ENCODE measurements around the gene TCP11X1.

DNA sequence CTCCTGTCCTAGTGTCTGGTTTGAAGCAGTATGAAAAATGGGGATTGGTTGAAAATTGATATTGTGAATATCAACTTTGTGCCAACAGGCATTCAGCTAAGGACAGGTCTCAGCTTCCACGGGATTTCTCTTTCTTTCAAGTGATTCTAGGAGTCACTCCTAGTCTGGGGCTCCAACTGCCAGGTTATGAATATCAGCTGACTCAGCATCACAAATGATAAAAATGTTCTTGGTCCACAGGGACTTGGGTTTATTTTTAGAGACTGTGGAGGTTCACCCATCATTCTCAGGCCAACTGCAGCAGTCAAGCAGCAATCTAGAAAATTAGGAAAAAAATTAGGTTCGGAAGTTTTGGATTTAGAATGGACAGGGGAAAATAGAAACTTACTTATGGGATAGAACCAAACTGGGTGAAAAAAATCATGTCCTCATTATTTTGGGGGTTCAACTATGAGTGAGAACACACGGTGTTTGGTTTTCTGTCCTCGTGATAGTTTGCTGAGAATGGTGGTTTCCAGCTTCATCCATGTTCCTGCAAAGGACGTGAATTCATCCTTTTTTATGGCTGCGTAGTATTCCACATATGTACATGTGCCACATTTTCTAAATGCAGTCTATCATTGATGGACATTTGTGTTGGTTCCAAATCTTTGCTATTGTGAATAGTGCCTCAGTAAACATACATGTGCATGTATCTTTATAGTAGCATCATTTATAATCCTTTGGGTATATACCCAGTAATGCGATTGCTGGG is 29.0 kb upstream of the TCP11X1 start:
- TF ChIP-seq POLR2AphosphoS5 (IDR thresholded peaks at IDR 0.05; ENCODE audit: low read depth, low read length) (no peak), TAF1 (IDR thresholded peaks at IDR 0.05; ENCODE audit: borderline replicate concordance, insufficient read depth, low read length) (no peak)
- TF ChIP-seq, protein P1, sequence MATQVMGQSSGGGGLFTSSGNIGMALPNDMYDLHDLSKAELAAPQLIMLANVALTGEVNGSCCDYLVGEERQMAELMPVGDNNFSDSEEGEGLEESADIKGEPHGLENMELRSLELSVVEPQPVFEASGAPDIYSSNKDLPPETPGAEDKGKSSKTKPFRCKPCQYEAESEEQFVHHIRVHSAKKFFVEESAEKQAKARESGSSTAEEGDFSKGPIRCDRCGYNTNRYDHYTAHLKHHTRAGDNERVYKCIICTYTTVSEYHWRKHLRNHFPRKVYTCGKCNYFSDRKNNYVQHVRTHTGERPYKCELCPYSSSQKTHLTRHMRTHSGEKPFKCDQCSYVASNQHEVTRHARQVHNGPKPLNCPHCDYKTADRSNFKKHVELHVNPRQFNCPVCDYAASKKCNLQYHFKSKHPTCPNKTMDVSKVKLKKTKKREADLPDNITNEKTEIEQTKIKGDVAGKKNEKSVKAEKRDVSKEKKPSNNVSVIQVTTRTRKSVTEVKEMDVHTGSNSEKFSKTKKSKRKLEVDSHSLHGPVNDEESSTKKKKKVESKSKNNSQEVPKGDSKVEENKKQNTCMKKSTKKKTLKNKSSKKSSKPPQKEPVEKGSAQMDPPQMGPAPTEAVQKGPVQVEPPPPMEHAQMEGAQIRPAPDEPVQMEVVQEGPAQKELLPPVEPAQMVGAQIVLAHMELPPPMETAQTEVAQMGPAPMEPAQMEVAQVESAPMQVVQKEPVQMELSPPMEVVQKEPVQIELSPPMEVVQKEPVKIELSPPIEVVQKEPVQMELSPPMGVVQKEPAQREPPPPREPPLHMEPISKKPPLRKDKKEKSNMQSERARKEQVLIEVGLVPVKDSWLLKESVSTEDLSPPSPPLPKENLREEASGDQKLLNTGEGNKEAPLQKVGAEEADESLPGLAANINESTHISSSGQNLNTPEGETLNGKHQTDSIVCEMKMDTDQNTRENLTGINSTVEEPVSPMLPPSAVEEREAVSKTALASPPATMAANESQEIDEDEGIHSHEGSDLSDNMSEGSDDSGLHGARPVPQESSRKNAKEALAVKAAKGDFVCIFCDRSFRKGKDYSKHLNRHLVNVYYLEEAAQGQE (IDR thresholded peaks at IDR 0.05; ENCODE audit: insufficient read depth in 1 of 2, low read depth in 2 of 2, low read length in 2 of 2): no peak

All from PFSK-1 (cell line).